Activated CD4-positive, alpha-beta T cell treated with anti-CD3 and anti-CD28 coated beads, Interleukin-2, amount 10 ng/mL, durations not matched to agents 24 days and 14 days (primary cell): Measurements from ENCODE around the gene CBLN3. TPM values are rescaled to one million over a fixed set of nuclear protein-coding genes. Genes with fewer than 3 reads are reported as not detected.
"Not testable (repeated sequence)": the region's sequence is repeated elsewhere in the genome, so short reads cannot be mapped to it uniquely, and the experiment has no call there.

Experiments used
- DNase-seq: peaks from one replicate; pipeline ENCODE4 v3.0.0; 2022
- H3K27ac Mint-ChIP-seq: one replicate; pipeline ENCODE4 v1.8.0; 2022; ENCODE audit warnings: mild to moderate bottlenecking, mixed read lengths
- H3K27me3 Mint-ChIP-seq: one replicate; pipeline ENCODE4 v1.8.0; 2022; ENCODE audit warnings: mixed read lengths
- H3K36me3 Mint-ChIP-seq: one replicate; pipeline ENCODE4 v1.8.0; 2022; ENCODE audit warnings: low read depth, mild to moderate bottlenecking, mixed read lengths
- H3K4me1 Mint-ChIP-seq: one replicate; pipeline ENCODE4 v1.8.0; 2021; ENCODE audit warnings: mixed read lengths
- H3K4me3 Mint-ChIP-seq: one replicate; pipeline ENCODE4 v1.8.0; 2022; ENCODE audit warnings: mild to moderate bottlenecking, moderate library complexity, mixed read lengths
- H3K9me3 Mint-ChIP-seq: one replicate; pipeline ENCODE4 v1.8.0; 2021; ENCODE audit warnings: mixed read lengths
- intact Hi-C: fragments of 100-400 bp; cut with micrococcal nuclease; formaldehyde crosslinking; loops from one replicate; pipeline ENCODE4 v1.15.1; 2023
- total RNA-seq: library from RNA; stranded (reverse); gene quantifications from 2 replicates; pipeline ENCODE4 v1.2.3, GENCODE V29; 2022

The CBLN3 gene
- total RNA-seq, 1 donor from 2014 or later = 4.5 TPM

GRCh38 chr14:24398293-24398652 is 31.2 kb downstream of the CBLN3 start:
- H3K4me1 Mint-ChIP-seq = peaks cover 6% of the 10 kb centered on the region
- no peaks in the 10 kb centered on the region for H3K36me3 Mint-ChIP-seq
- DNase-seq = no peak
- H3K27me3 Mint-ChIP-seq = peaks cover 37% of the 10 kb centered on the region
- H3K27ac Mint-ChIP-seq = no peak overlapping the region
- H3K4me3 Mint-ChIP-seq = no peak overlapping the region
- H3K9me3 Mint-ChIP-seq = no peaks in the 10 kb centered on the region
- intact Hi-C loops = no loop called here

- Mint-ChIP-seq H3K4me3 (no peak overlapping the region), H3K4me1 (peaks cover 6% of the 10 kb centered on the region), H3K9me3 (no peaks in the 10 kb centered on the region), H3K27me3 (peaks cover 34% of the 10 kb centered on the region), H3K36me3 (no peaks in the 10 kb centered on the region), H3K27ac (no peak overlapping the region)
- DNase-seq = no peak
- intact Hi-C loops = no loop called here
Observed at GRCh38 chr14:24397639-24398292, 31.7 kb downstream of the CBLN3 start.

GRCh38 chr14:24395609-24396582 is 33.6 kb downstream of the CBLN3 start:
- H3K4me3 Mint-ChIP-seq = no peak overlapping the region
- H3K9me3 Mint-ChIP-seq = no peaks in the 10 kb centered on the region
- intact Hi-C loops = no loop called here
- no peak for DNase-seq
- peaks cover 6% of the 10 kb centered on the region for H3K4me1 Mint-ChIP-seq
- no peaks in the 10 kb centered on the region for H3K36me3 Mint-ChIP-seq
- H3K27me3 Mint-ChIP-seq = peaks cover 39% of the 10 kb centered on the region
- no peak overlapping the region for H3K27ac Mint-ChIP-seq

- DNase-seq = no peak
- Mint-ChIP-seq H3K27me3 (peaks cover 38% of the 10 kb centered on the region), H3K36me3 (no peaks in the 10 kb centered on the region), H3K4me1 (peaks cover 3% of the 10 kb centered on the region), H3K9me3 (no peaks in the 10 kb centered on the region), H3K4me3 (no peak overlapping the region), H3K27ac (no peak overlapping the region)
- intact Hi-C loops = no loop called here
Observed at GRCh38 chr14:24394275-24394674, 35.2 kb downstream of the CBLN3 start.

DNA sequence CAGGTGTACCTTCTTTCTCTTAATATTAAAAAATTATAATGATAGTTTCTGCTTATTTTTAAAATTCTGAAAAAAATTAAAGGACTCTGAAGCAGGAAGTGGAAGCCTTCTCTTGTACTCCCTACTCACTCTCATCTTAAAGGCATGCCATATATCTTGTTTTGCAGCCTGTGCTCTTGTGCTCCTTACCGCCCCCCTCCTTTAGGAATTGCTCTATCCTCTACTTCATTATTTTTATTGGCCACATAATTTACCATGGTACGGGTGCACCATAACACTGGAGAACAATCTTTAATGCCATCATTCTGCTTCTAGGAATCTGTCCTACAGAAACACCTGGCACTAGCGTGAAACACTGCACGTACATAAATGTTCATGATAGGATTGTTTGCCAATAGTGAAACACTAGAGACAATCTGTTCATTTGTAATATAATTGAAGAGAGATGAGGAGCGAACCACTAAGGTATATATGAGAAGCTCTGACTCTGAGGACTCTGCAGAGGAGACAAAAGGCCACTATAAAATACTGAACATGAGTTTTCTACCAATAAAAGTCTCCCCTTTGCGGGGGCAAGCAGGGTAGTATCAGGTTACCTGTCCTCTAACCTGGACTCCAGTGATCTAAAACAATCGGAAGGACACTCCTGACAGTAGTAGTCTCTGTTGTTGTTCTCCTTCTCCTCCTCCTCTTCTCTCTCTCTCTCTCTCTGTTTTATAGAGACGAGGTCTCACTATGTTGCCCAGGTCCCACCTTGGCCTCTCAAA is 37.0 kb downstream of the CBLN3 start:
- no peaks in the 10 kb centered on the region for H3K9me3 Mint-ChIP-seq
- H3K4me1 Mint-ChIP-seq = peaks cover 3% of the 10 kb centered on the region

GRCh38 chr14:24390701-24391468 is 38.6 kb downstream of the CBLN3 start:
- no peak overlapping the region for H3K27ac Mint-ChIP-seq
- no peaks in the 10 kb centered on the region for H3K9me3 Mint-ChIP-seq
- H3K27me3 Mint-ChIP-seq = peaks cover 43% of the 10 kb centered on the region
- intact Hi-C loops = no loop called here
- peaks cover 2% of the 10 kb centered on the region for H3K4me1 Mint-ChIP-seq
- no peaks in the 10 kb centered on the region for H3K36me3 Mint-ChIP-seq
- no peak for DNase-seq
- H3K4me3 Mint-ChIP-seq = no peak overlapping the region

More for the DNA sequence above, 37.0 kb downstream of the CBLN3 start:
- no peaks in the 10 kb centered on the region for H3K36me3 Mint-ChIP-seq
- no peak overlapping the region for H3K4me3 Mint-ChIP-seq
- no peak overlapping the region for H3K27ac Mint-ChIP-seq
- H3K27me3 Mint-ChIP-seq = peaks cover 46% of the 10 kb centered on the region
- no peak for DNase-seq
- intact Hi-C loops = no loop called here

DNA sequence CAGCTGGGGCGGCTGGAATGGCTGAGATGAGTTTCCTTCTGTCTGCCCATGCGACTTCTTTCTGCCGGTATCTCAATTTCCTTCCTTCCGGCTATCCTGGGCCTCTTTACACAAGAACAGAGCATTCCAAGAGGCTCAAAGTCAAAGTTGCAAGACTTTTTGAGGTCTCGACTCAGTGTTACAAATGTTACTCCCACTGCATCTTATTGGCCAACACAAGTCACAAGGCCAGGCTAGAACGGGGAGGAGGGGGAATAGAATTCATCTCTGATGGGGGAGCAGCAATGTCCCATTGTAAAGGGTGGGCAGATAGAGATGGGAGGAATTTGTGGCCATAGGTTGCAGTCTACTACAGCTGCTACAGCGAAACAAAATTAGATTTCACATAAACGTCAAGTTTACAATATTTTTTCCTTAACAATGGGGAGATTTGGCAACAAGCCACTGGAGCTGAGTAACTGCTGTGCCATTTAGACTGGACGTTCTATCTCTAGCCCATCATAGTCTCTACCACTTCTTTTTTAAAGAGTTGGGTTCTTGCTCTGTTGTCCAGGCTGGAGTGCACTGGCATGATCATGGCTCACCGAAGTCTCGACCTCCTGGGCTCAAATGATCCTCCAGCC is 40.1 kb downstream of the CBLN3 start:
- intact Hi-C loops = no loop called here

GRCh38 chr14:24388474-24389179 is 40.8 kb downstream of the CBLN3 start:
- intact Hi-C loops = no loop called here
- Mint-ChIP-seq H3K4me3 (no peak overlapping the region), H3K36me3 (no peaks in the 10 kb centered on the region), H3K27me3 (peaks cover 44% of the 10 kb centered on the region), H3K4me1 (no peaks in the 10 kb centered on the region), H3K9me3 (no peaks in the 10 kb centered on the region), H3K27ac (no peak overlapping the region)
- DNase-seq = no peak

More for the DNA sequence above, 40.1 kb downstream of the CBLN3 start:
- DNase-seq = no peak
- no peaks in the 10 kb centered on the region for H3K9me3 Mint-ChIP-seq
- H3K4me1 Mint-ChIP-seq = no peaks in the 10 kb centered on the region
- peaks cover 43% of the 10 kb centered on the region for H3K27me3 Mint-ChIP-seq
- H3K4me3 Mint-ChIP-seq = no peak overlapping the region
- no peaks in the 10 kb centered on the region for H3K36me3 Mint-ChIP-seq
- H3K27ac Mint-ChIP-seq = no peak overlapping the region

DNA sequence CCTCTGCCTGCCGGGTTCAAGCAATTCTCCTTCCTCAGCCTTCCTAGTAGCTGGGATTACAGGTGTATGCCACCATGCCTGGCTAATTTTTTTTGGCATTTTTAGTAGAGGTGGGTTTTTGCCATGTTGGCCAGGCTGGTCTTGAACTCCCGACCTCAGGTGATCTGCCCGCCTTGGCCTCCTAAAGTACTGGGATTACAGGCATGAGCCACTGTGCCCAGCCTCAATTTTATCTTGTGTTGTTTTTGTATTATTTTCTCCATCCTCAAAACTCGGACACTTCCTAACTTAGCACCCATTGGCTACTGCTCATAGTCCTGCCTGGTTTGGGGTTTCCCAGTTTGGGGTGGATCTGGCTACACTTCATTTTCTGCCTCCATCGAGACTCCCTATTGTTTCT is 41.9 kb downstream of the CBLN3 start:
- H3K4me3 Mint-ChIP-seq, H3K4me1 Mint-ChIP-seq, H3K36me3 Mint-ChIP-seq, intact Hi-C loops, H3K9me3 Mint-ChIP-seq, DNase-seq, H3K27ac Mint-ChIP-seq: not testable (repeated sequence)
- H3K27me3 Mint-ChIP-seq = peaks cover 40% of the 10 kb centered on the region

GRCh38 chr14:24387009-24387345 is 42.5 kb downstream of the CBLN3 start:
- intact Hi-C loops = no loop called here
- DNase-seq = no peak
- Mint-ChIP-seq H3K36me3 (no peaks in the 10 kb centered on the region), H3K27me3 (peaks cover 37% of the 10 kb centered on the region), H3K4me1 (no peaks in the 10 kb centered on the region), H3K9me3 (no peaks in the 10 kb centered on the region), H3K27ac (no peak overlapping the region), H3K4me3 (no peak overlapping the region)

- no peaks in the 10 kb centered on the region for H3K36me3 Mint-ChIP-seq
- no peak overlapping the region for H3K4me3 Mint-ChIP-seq
- intact Hi-C loops = no loop called here
- peaks cover 28% of the 10 kb centered on the region for H3K27me3 Mint-ChIP-seq
- H3K4me1 Mint-ChIP-seq = peaks cover 1% of the 10 kb centered on the region
- no peak overlapping the region for H3K27ac Mint-ChIP-seq
- no peak for DNase-seq
- H3K9me3 Mint-ChIP-seq = no peaks in the 10 kb centered on the region
Observed at GRCh38 chr14:24385524-24385923, 43.9 kb downstream of the CBLN3 start.

GRCh38 chr14:24384169-24384568 is 45.3 kb downstream of the CBLN3 start:
- no peak overlapping the region for H3K4me3 Mint-ChIP-seq
- intact Hi-C loops = no loop called here
- H3K4me1 Mint-ChIP-seq = peaks cover 1% of the 10 kb centered on the region
- DNase-seq = no peak
- no peak overlapping the region for H3K27ac Mint-ChIP-seq
- peaks cover 22% of the 10 kb centered on the region for H3K27me3 Mint-ChIP-seq
- no peaks in the 10 kb centered on the region for H3K9me3 Mint-ChIP-seq
- no peaks in the 10 kb centered on the region for H3K36me3 Mint-ChIP-seq

DNA sequence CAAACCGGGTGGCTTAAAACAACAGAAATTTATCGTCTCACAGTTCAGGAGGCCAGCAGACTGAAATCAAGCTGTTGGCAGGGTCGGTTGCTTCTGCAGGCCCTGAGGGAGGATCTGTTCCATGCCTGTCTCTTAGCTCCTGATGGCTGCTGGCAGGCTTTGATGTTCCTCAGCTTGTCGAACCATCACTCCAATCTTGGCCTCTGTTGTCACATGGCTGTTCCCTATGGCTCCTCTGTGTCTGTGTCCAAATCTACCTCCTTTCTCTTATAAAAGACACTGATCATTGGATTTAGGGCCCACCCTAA is 47.5 kb downstream of the CBLN3 start:
- peaks cover 13% of the 10 kb centered on the region for H3K27me3 Mint-ChIP-seq
- intact Hi-C loops = no loop called here
- no peaks in the 10 kb centered on the region for H3K9me3 Mint-ChIP-seq
- no peak for DNase-seq
- no peak overlapping the region for H3K27ac Mint-ChIP-seq
- H3K4me1 Mint-ChIP-seq = peaks cover 1% of the 10 kb centered on the region
- no peak overlapping the region for H3K4me3 Mint-ChIP-seq
- no peaks in the 10 kb centered on the region for H3K36me3 Mint-ChIP-seq
